ENCODE data around the gene SMIM24.
"Not testable (repeated sequence)": the region's sequence is repeated elsewhere in the genome, so short reads cannot be mapped to it uniquely, and the experiment has no call there.

SMIM24 gene

GRCh38 chr19:3453840-3454239, 26.5 kb downstream of the SMIM24 start:
- no peak for DNase-seq

DNA sequence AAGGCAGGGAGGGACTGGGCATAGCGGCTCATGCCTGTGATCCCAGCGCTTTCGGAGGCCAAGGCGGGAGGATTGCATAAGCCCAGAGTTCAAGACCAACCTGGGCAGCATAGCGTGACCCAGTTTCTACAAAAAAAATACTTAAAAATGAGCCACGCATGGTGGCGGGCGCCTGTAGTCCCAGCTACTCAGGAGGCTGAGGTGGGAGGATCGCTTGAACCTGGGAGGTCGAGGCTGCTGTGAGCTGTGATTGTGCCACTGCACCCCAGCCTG, 27.4 kb downstream of the SMIM24 start:
- DNase-seq = not testable (repeated sequence)

DNA sequence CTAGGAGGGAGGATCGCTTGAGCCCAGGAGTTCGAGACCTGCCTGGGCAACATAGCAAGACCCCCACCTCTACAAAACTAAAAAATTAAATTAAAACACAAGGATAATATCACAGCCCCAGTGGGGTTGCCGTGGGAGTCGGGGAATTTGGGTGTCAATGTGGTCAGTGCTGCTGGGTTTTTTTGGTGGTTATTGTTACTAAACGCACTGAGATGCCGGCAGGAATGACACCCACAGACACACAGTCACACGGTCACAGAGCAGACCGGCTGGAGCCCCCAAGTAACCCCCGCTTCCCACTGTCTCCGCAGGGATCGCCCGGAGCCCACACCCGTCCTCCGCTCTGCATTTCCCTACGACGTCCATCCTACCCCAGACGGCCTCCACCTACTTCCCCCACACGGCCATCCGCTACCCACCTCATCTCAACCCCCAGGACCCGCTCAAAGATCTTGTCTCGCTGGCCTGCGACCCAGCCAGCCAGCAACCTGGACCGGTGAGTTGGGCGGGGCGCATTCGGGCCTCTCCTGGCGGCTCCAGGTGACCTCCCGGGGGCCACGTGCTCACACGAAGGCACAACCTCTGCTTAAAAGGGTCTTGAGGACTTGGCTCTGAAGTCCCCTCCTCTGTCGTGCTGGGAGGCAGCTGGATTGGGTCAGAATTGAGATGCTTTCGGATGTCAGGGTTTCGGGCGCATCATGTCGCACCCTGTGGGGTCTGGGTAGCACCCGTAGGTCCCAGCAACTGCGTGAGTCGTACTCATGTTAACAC, 28.0 kb downstream of the SMIM24 start:
- DNase-seq = no peak

DNA sequence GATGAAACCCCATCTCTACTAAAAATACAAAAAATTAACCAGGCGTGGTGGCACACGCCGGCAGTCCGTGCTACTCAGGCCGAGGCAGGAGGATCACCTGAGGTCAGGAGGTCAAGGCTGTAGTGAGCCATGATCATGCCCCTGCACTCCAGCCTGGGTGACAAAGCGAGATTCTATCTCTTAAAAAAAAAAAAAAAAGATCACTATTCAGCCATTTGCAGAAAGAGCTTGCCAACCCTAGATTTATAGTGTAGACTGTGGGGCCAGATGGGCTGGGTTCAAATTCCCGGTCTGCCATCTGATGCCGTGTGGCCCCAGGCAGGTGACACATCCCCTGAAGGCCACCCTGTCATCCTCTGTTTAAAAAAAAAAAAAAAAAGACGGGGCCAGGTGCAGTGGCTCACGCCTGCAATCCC, 28.9 kb downstream of the SMIM24 start:
- no peak for DNase-seq

- no peak for DNase-seq
Measured at GRCh38 chr19:3450796-3451411, 29.4 kb downstream of the SMIM24 start.

GRCh38 chr19:3448616-3449334, 31.6 kb downstream of the SMIM24 start:
- DNase-seq = no peak

GRCh38 chr19:3446657-3447056, 33.7 kb downstream of the SMIM24 start:
- not testable (repeated sequence) for DNase-seq

DNA sequence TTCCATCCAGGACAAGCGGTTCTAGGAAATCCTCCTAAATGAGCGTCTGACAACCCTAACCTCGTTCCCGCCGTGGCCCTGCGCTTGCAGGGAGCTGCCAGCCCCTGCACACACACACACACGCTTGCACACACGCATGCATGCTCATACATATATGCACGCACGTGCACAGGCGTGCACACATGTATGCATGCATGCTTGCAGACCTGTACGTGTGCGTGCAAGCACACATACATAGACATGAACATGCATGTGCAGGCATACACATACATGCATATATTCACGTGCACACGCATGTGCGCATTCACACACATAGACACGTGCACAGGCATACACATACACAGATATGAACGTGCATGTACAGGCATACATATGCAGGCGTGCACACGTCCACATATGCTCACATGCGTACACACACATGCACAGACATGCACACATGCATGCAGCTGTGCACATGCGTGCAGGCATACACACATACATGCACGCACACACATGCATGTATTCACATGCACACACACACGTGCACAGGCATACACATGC, 35.6 kb downstream of the SMIM24 start:
- DNase-seq = no peak

- no peak for DNase-seq
Measured at GRCh38 chr19:3443840-3444694, 36.3 kb downstream of the SMIM24 start.

DNA sequence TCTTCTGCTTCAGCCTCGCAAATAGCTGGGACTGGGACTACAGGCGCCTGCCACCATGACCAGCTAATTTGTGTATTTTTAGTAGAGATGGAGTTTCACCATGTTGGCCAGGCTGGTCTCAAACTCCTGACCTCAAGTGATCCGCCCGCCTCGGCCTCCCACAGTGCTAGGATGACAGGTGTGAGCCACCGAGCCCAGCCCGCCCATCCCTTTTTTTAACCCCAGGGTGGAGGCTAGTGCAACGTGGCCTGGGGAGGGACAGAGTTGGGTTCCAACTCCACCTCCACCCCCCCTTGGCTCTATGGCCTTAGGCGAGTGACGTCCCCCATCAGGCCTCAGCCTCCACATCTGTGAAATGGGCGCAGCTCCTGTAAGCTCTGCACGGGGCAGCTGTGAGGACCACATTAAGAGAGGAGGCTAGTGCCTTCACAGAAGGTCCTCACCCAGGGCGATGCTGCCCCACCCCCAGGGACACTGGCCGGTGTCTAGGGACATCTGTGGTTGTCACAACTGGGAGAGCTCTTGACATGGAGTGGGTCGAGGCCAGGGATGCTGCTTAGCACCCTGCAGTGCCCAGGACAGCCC, 37.7 kb downstream of the SMIM24 start:
- no peak for DNase-seq

GRCh38 chr19:3441986-3442329, 38.4 kb downstream of the SMIM24 start:
- no peak for DNase-seq

- DNase-seq = no peak
Measured at GRCh38 chr19:3441089-3441985, 39.0 kb downstream of the SMIM24 start.

- DNase-seq = peak in 3 of 4 experiments; percentile 18 to 38 (median 19)
Measured at GRCh38 chr19:3440082-3440481, 40.2 kb downstream of the SMIM24 start.

DNA sequence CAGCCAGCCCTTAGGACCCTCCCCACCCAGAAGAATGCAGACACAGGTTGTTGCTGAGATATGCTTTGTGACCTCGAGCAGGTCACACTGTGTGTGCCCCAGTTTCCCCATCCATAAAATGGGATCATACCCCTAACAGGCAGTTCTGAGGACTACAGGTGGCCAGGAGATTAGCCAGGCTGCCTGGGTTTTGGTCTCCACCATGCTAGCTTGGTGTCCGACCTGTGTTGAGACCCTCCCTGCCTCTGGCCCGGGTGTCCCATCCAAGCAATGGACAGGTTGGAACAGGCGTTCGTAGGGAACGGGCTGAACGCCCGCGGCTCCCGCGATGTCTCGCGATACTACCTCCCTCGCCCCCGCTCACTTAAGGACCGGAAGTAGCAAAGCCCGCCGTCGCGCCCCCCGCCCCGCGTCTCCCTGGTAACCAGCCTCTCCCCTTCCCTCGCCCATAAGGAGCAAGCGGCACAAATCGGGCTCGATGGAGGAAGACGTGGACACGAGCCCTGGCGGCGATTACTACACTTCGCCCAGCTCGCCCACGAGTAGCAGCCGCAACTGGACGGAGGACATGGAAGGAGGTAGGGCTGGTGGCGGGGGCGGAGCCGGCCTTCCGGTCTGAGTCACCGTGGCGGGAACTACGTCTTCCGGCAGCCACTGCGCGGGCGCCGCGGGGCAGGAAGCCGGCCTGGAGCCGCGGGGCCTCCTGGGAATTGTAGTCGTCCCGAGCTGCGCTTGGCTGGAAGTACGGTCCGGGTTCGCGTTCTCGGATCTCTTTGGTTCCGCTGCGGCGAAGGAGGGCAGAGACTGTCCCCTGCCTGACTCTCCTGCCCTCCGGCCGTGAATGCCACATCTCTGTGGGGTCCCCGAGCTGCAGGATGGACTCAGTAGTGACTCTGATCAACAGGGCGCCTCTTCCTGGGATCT, 45.4 kb downstream of the SMIM24 start:
- DNase-seq = peak; percentile 93 to 94 (median 93)

DNA sequence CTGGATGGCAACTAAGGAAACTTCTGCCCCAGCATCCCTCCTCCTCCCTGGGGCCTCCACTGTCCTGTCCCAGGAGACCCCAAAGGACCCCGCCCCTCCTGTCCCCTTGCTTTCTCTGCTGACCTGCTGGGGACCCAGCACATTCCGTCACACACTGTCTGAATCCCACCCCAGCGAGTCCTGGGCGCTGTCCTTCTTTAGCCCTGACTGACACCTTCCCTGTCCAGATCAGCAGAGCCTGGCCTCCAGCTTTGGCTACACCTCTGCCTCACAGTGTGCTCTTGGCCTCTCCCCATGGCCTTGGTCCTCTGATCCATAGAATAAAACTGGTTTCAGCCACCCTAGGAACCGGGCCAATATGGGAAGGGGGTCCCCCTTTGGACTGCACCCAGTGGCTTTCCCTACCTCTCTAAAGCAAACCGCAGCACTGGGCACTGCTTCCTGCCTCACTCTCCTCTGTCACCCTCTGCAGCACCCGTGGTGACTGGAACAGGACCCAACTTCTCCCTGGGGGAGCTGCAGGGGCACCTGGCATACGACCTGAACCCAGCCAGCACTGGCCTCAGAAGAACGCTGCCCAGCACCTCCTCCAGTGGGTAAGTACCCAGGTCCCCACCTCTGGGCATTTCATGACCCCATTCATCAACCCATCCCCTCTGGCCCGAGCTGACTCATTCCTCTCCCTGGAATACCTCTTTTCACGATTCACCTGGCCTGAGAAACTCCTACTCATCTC, 46.4 kb downstream of the SMIM24 start:
- no peak for DNase-seq

- DNase-seq = no peak
Measured at GRCh38 chr19:3433313-3433712, 47.0 kb downstream of the SMIM24 start.

- no peak for DNase-seq
Measured at GRCh38 chr19:3431760-3432397, 48.4 kb downstream of the SMIM24 start.

DNA sequence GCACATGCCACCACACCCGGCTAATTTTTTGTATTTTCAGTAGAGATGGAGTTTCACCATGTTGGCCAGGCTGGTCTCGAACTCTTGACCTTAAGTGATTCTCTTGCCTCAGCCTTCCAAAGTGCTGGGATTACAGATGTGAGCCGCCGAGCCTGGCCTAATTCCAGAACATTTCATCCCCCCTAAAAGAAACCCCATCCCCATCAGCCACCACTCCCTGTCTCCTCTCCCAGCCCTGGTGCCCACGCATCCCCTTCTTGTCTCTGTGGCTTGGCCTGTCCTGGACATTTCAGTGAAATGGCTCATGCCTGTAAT, 50.0 kb downstream of the SMIM24 start:
- not testable (repeated sequence) for DNase-seq

DNA sequence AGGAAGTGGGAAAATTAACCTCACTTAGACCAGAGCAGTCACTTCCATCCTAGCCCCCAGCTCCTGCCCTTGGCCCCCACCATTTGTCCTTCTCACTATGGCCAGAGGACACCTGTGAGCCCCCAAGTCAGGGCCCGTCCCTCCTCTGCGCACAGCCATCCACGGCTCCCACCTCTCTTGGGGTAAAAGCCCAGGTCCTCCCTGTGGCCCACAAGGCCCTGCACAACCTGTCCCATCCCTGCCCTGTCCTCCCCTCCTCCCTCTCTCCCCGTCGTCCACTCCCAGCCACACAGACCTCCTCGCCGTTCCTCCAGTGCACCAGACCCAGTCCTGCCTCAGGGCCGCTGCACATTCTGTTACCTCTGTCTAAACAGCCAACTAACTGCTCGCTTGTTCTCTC, 53.9 kb downstream of the SMIM24 start:
- no peak for DNase-seq
